RKO (cell line): ENCODE results near the gene PRKACA.
"Not testable (repeated sequence)": the region's sequence is repeated elsewhere in the genome, so short reads cannot be mapped to it uniquely, and the experiment has no call there.

Experiments
- DNase-seq: peaks from one replicate; pipeline ENCODE4 v3.0.0-alpha.2; 2016; ENCODE audit warnings: low spot score

The PRKACA gene

DNA sequence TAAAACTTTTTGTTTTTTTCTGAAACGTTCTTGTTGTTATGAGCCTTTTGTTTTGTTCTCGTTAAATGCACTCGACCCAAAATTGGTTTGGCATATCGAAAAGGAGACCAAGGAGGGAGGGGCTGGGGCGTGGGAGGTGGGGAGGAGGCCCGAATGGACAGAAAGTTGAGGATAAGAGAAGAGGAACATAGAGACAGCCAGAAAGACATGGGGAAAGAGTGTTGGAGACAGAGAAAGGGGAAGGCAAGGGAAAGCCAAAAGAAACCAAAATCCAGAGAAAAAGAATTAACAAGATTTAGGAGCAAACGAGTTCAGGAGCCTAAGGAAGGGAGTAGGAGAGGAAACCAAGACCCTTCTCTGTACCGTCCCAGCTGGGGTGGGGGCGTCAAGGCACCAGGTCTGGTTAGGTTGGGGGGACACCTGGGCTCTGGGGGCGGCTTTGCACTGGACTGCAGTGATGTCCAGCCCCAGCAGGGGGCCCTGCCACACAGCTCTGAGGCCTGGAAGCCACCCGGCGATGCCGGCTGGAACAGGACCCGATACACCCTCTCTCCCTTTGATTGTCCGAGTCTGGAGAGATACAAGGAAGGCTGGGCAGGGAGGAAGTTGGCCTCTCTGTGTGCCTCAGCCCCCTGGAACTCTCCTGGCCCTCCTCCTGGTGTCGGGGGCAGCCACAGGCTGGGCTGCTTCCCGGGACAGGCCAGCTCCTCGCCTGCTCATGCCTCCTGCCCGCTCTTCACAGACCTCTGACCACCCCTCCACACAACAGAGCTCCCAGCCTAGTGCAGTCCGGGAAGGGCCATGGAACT, 30.4 kb upstream of the PRKACA start:
- DNase-seq = peak; percentile 54

DNA sequence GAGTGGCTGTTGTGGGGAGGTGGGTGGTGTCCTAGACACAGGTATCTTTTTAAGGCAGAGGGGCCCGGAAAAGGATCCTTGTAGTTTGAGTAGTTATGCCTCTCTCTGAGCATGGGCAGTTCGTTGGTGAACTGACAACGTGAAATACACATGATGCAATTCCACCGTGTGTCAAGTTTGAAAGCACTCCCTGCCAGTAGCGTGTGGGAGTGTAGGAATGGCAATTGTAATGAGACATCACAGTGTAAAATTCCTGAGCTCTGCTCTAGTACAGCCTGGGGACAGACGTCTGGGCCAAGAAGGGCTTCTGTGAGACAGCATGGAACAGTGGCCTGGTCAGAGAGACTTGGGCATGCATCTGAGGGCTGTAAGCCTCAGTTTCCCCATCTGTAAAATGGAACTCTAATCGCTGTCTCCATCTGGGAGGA, 29.2 kb upstream of the PRKACA start:
- DNase-seq = peak; percentile 63

DNA sequence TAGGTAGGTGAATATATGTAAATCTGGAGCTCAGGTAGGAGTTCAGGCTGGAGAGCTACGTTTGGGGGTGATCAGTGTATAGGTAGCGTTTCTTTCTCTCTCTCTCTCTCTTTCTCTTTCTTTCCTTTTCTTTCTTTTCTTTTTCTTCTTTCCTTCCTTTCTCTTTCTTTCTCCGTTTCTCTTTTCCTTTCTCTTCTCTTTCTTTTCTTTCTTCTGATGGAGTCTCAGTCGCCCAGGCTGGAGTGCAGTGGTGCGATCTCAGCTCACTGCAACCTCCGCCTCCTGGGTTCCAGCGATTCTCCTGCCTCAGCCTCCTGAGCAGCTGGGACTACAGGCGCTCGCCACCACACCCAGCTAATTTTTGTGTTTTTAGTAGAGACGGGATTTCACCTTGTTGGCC, 28.6 kb upstream of the PRKACA start:
- not testable (repeated sequence) for DNase-seq

DNA sequence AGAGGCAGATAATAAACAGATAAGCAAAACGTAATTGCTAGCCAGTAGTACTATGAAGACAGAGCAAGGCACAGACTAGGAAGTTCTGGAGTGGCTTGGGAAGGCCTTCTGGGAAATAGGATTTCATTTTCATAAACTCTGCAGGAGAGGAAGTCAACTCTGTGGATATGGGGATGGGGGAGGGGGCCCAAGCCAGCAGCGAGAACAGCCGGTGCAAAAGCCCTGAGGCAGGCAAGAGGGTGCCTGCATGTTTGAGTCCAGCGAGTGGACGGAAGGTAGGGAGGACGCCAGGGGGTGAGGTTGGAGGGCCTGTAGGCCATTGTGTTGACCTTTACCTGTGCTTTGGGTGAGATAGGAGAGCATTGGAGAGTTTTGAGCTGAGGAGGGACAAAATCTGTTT, 27.8 kb upstream of the PRKACA start:
- DNase-seq = no peak

DNA sequence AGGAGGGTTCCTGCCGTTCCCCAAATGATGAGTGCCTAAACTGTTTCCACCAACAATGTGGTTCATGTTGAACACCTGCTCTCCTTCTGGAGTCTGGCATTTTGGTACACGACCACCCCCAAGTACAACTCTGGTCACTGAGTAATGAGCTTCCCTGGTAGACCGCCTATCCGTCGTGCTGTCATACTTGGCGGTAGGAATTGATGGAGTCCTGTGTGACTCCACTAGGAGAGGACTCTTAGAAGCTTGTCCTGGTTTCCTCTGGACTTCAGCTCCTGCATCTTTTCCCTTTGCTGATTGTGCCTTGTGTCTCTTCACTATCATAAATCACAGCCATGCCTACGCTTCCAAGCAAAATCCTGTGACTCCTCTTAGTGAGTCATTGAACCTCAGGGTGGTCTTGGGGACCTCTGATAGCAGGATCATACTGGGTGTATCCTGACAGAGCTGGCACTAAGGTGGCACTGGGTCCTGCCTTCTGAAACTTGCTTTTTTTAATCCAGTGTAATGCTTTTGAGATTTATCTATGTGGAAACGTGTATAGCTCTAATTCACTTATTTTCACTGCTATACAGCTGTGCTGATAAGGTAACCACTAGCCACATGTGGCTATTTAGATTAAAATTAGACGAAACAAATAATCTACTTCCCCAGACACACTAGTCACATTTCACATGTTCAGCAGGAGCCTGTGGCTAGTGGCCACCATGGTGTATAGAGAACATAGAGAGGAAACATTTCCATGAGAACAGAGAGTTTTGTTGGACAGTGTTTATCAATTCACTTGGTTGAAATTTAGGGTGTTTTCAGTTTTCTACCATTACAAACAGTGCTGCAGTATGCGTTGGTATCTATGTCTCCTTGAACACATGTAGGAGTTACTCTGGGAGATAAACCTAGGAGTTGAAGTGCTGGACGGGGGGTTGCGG, 25.0 kb upstream of the PRKACA start:
- no peak for DNase-seq

DNA sequence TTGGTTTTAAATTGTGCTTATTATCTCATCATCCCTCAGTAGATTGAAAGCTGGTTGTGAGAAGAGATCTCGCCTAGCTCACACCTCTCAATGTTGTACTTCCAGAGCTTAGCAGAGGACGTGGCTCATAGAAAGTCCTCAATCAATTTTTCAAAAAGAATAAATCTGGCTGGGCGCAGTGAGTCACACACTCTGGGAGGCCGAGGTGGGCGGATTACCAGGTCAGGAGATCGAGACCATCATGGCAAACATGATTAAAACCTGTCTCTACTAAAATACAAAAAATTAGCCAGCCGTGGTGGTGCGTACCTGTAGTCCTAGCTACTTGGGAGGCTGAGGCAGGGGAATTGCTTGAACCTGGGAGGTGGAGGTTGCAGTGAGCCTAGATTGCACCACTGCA, 23.5 kb upstream of the PRKACA start:
- no peak for DNase-seq

DNA sequence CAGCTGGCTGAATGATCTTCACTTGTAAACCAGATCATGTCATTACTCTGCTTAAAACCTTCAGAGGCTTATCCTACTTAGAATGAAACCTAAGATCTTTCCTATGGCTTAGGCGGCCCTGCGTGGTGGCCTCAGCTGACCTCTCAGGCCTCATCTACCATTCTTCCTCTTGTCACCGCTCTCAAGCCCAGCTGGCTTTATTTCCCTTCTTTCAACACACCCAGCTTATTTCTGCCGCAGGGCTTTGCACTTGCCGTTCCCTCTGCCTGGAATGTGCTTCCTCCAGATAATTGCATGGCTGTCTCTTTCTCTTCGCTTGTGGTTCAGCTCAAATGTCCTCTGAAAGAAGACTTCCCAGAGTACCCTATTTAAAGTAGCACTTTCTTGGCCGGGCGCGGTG, 22.4 kb upstream of the PRKACA start:
- no peak for DNase-seq

DNA sequence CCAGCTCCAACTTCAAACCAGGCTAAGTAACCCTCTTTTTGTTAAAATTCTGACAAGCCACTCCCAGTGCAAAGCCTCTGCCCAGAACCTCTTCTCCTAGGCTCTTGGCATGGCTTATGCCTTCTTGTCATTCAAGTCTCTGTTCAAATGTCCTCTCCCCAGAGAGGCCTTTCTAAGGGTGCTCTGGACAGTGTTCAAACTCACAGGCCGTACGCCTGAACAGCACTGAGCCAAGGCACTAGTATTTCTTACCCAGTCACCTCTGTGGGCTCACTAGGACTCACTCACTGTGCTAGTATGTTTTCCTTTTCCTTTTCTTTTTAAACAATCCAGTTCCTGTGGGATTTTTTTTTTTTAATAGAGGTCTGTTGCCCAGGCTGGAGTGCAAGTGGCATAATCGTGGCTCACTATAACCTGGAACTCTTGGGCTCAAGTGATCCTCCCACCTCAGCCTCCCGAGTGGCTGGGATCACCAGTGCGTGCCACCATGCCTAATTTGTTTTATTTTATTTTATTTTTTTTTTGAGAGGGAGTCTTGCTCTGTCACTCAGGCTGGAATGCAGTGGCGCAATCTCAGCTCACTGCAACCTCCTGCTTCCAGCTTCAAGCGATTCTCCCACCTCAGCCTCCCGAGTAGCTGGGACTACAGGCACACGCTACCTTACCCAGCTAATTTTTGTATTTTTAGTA, 21.2 kb upstream of the PRKACA start:
- DNase-seq = peak; percentile 19

DNA sequence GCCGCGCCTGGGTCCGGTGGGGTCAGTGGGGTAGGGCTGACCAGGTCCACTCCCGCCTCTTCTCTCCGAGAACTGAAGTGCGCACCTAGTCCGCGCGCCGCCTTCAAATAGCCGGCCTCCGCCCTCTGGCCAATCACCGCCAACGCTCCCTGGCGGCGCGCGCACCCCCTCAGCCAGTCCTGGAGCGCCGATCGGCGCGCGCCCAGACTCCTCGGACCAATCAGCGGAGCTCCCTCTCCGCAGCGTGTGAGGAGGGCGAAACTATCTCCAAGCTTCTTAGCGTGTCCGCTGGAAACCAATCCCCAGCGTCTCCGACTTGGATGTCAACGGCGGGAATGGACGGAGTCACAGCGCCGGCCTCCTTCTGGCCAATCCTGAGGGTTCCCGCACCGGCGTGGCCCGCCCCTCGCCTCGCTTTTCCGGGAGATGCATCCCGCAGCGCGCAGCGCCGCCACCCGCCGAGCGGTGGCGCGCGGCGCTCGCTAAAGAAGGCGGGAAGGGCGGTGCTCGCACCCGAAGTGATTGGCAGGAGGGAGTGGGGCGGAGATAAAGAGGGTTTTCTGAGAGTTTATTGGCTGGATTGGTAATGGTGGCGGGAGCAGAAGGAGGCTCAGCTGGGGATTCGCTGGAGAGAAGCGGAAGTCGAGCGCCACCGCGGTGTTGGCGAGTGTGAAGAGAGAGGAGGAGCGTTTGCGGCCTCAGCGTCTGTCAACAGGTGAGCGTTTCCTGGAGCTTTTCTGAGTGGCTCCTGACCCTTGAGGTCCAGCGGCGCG, 19.1 kb upstream of the PRKACA start, which contains the start of gene ASF1B:
TSS of gene ASF1B (minus strand) at position 81 of the 773 bp plus-strand sequence. CDS start 133 bp downstream, outside the sequence.
- DNase-seq = peak; percentile 99

DNA sequence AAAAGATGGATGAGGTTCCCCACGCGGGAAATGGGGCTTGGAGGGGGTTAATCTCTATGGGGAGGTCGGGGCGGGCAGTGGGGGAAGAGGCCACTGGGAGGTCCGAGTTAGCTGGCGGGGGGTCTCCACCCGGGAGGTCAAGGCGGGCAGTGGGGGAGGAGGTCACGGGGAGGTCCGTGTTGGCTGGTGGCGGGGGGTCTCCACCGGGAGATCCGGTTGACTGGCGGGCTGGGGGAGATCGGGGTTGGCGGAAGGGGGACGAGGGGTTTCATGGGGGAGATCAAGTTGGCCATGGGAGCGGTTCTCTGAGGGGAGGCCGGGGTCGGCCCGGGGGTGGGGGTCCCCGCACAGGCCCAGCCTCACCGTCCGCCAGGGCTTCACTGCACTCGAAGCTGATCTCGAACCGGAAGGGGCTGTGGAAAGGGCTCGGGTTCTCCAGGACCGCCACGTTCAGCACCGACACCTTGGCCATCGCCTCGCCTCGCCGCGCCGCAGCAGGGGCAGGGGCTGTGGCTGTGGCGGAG, 18.5 kb upstream of the PRKACA start:
- no peak for DNase-seq

DNA sequence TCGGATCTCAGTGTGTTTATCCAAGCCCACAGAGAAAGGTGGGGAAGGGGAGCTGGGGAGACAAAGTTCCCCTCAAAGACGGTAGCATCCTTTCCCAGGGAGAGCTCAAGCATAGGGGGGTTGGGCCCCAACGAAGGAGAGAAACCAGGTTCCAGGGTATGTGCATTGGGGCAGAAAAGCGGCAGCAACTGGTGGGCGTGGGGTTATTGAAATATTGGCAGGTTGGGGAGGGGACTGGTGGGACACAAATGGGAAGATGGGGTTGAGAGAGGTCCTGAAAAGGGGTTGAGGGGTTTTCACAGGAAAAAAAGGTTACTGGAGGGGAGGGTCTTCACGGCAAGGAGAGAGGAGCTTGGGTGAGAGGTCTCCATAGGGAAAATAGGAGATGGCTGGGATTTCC, 17.8 kb upstream of the PRKACA start:
- DNase-seq = no peak

DNA sequence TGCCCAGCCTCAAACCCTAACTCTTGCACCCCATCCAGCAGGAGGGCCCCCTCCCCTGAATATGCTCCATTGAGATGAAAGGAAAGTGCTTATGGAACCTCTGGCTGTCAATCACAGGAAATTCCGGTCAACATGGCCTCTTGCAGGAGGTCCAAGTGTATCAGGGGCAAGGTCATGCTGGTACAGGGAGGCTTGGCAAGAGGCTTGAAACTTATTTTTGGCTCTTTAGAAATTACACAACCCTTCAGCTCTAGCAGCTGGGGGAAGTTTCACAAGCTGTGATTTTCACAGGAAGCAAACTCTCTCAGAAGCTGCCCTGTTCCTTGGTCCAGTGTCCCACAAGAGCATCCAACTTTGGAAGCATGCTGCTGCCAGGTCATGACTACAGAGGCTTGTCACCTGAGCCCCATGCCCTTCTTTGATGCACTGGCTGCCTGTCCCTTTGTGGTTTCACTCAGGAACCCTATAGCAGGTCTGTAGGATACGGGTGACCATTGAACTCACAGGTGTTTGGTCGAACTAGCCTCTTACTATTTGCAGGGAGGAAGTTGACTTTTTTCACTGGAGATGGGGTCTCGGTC, 10.5 kb upstream of the PRKACA start:
- no peak for DNase-seq

DNA sequence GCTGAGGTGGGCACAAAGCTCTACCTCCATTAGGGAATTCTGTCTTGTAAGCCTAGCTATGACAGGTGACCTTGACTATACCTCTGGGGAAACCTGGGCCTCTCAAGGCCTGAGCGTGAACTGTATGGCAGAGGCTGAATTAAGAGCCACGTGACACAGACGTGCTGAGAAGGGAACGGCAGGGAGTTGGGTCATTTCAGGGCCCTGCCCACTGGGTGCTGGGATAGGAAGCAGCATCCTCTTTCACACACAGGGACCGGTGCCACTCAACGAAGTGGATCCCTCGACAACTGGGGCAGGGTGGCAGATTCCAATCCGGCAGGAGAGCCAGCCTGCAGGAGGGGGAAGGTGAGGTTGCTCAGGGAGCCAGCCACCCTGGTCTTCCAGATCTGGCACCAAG, 9.6 kb upstream of the PRKACA start:
- DNase-seq = no peak

DNA sequence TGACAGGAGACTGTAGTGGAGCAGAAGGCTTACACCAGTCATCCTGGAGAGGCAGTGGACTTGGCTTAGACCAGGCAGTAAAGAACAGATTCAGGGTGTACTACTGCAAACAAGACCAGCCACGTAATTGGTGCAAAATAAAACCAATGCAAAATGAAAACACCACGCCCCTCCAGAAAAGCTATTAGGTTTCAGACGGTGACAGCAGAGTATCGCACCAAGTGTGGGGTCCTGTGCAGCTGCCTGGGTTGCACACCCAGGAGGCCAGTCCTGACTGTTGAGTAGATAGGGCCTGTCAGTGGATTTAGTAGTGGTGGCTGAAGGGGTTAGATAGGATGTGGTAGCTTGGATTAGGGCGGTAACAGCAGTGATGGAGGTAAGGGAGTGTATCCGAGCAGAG, 5.4 kb upstream of the PRKACA start:
- DNase-seq = no peak

DNA sequence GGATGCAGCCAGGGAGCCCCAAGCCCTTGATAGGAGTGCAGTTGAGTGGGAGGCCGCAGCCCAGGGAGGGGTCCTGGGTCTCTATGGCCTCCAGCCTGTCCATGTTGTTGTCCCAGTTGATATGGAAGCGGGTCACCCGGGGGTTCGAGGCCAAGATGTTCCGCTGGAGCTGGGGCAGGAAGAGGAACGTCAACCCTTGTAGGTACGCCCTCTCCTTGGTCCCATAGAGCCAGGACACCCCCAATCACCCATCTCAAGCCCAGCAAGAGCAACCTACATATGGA, 2.9 kb upstream of the PRKACA start:
- DNase-seq = no peak

DNA sequence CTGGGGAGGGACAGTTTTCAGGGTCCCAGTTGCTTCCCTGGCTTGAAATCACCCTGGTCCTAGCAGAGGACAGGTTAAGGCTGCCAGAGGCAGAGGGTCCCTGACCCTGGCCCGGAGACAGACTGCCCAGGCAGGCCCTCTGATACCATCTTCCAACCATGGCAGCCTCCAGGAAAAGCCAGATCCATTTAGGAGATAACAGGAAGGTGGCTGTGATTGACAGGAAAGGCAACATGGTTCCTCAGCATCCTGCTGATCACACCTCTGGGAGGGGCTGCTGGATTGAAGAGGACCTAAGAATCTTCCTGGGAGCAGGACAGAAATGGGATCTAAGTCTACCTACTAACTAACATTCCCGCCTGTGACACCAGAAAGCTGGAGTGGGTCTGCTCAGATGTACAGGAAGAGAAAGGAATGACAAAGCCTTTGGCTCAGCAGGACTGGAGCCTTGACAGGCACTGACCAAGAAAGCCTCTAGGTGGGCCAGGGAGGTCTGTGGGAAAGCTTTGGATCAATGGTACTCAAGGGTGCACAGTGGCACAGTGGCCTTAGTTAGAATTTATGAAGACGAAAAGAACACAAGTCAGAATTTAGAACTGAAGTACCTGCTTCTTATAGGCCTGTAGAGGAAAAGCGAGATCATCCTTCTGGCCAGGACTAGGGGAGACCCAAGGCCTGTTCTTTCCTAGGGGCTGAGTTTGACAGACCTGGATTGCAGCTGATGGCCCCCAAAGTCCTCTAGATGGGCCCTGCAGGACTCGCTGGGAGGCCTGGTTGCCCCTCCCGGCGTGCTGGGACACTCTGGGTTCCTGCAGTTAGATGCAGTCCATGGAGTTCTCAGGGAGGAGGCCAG, 2.3 kb upstream of the PRKACA start:
- DNase-seq = no peak

DNA sequence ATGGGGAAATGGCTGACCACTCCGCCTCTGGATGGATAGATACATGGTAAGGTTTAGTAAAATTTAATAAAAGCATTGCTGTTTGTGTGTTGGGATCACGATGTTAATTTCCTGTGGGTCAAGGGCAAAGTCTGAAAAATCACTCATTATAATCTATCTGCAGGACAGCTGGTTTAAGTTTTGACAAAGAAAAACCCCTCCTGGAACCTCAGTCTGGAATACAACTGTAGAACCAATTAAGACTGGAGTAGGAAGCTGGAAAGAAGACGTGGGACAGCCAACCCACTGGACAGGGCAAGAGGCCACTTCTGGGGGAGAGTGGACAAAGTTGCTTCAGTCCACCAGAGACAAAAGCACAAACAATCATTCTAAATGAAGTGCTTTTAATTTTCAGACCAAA, 1.6 kb upstream of the PRKACA start:
- DNase-seq = no peak

DNA sequence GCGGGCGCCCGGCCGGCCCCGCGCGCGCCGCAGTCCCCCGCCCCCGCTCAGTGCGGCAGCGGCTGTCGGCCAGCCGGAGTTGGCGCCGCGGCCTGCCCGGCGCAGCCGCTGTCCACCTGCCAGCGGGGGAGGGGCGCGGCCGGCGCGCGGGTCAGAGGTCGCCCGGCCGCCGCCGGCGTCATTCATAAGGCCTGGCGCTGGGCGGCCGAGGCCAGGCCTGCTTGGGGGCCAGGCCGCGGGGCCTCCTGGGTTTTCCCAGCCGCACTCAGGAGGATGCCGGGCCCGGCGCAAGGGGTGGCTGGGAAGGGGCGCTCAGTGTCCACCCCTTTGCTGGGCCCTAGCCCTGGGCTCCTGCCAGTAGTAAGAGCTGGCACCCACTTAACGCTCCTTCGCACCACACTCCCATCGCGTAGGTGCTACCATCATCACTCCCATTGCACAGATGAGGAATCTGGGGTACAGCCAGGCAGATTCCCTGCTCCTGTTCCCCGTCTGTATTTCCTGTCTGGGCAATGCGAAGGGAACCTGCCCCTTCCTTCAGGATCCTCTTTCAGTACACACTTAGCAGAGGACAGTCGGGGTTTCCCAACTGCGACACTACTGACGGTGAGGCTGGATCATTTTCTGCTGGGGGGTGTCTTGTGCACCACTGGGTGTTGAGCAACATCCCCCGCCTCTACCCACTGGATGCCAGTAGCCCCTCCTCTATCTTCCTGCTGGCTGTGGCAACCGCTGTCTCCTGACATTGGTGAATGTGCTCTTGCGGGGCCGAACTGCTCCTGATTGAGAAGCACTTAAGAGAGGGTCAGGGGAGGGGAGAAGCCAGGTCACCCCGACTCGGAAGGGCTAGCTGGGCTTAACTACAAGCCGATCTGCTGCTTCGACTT, 846 bp upstream of the PRKACA start:
- peak; percentile 69 for DNase-seq

DNA sequence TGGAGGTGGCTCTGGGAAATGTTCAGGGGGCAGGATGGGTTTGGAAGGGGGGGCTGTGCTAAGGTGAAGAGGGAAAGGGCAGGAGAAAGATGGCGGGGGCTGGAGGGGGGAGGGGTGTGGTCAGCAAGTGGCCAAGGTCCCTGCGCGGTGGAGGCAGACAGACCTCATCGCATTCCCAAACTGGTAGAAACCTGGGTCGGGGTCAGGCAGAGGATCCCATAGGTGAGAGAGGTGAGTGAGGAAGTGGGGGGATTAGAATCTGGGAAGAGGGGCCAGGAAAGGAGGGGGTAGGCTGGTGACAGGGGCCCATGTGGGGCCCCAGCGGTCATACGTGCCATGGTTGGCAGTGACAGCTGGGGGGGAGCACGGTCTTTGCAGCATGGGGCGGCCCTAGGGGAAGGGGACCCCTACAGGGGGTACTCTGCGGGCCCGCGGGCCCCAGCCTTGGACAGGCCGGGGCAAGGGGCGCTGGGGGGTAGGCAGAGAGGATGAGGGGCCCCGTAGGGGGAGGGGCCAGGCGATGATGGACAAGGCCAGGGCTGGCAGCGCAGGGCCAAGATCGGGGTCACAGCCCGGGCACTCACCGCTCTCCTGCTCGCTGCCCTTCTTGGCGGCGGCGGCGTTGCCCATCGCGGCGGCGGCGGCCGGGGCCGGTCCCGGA, 514 bp downstream of the PRKACA start:
- DNase-seq = no peak
